ENCODE data around the gene FA2H.

DNA sequence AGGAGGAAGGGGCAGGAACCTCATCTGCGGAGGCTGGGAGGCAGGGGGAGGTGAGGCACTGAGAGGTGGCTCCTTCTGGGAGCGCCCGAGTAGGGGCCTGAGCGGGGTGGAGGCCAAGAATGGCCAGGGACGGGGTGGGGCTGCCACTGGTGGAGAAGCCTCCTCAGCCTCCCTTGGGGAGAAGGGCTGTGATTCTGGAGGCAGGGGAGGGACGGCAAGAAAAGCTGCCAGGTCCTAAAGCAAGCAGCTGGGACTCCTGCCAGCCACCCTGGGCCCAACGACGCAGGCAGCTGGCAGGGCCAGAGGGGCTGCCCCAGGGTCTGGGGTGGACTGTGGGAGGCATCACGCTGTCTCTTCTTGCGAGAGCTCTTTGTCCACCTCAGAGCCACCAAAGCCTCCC lies 61.3 kb downstream of the FA2H start:
- TF ChIP-seq, protein P1, sequence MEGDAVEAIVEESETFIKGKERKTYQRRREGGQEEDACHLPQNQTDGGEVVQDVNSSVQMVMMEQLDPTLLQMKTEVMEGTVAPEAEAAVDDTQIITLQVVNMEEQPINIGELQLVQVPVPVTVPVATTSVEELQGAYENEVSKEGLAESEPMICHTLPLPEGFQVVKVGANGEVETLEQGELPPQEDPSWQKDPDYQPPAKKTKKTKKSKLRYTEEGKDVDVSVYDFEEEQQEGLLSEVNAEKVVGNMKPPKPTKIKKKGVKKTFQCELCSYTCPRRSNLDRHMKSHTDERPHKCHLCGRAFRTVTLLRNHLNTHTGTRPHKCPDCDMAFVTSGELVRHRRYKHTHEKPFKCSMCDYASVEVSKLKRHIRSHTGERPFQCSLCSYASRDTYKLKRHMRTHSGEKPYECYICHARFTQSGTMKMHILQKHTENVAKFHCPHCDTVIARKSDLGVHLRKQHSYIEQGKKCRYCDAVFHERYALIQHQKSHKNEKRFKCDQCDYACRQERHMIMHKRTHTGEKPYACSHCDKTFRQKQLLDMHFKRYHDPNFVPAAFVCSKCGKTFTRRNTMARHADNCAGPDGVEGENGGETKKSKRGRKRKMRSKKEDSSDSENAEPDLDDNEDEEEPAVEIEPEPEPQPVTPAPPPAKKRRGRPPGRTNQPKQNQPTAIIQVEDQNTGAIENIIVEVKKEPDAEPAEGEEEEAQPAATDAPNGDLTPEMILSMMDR (IDR thresholded peaks at IDR 0.05; ENCODE audit: insufficient read depth, low read length, poor library complexity, severe bottlenecking) = no peak
- no peak for TF ChIP-seq EZH2phosphoT487 (conservative IDR thresholded peaks at IDR 0.05; ENCODE audit: low read length)
